Activated CD4-positive, alpha-beta memory T cell treated with anti-CD3 and anti-CD28 coated beads, Interleukin-2, amount 10 ng/mL, durations not matched to agents 7 days and 5 days (primary cell): Measurements from ENCODE around the gene DNM3. TPM values are rescaled to one million over a fixed set of nuclear protein-coding genes. Genes with fewer than 3 reads are reported as not detected.

ENCODE experiments used
- total RNA-seq, 2 experiments: library from RNA; stranded (reverse); gene quantifications; one replicate each; pipeline ENCODE4 v1.2.3, GENCODE V29; 2021

DNM3 gene
- total RNA-seq, 2 experiments from 2014 or later, result 2.0 to 2.2 TPM

Other genes with a start within 250 kb of the DNM3 start
- under 1 TPM in 1 of 2 experiments, not detected in 1; 0.18 TPM for gene MYOCOS, start 219.3 kb upstream of the DNM3 start, total RNA-seq
- gene MYOC, start 188.8 kb upstream of the DNM3 start, total RNA-seq, result not detected
- gene VAMP4, start 99.4 kb upstream of the DNM3 start, total RNA-seq, result 10 to 100 TPM; 31.3 to 31.5 TPM
- gene METTL13, start 59.8 kb upstream of the DNM3 start, total RNA-seq, result 10 to 100 TPM; 42.9 to 44.5 TPM